Natural killer cell treated with Interleukin-12 subunit alpha and Interleukin-12 subunit beta and Interleukin-15 and Interleukin-18, amount 100 ng/mL, for 72 hours (primary cell): ENCODE data around the gene BET1L. TPM values are rescaled to one million over a fixed set of nuclear protein-coding genes. Genes with fewer than 3 reads are reported as not detected.
A peak's percentile ranks its signal among the peaks of the same experiment; 100 is the strongest.

Experiments used
- ATAC-seq, 2 donors: fragments of 150-1000 bp; cut with Tn5 transposase in 1 of 2; sonication (Bioruptor Pico), chemical (Tn5 transposase) in 1 of 2; 2 replicates each; pipeline ENCODE4 v1.10.0; 2021
- DNase-seq: peaks from one replicate; pipeline ENCODE4 v3.0.0; 2022; ENCODE audit warnings: low spot score
- H3K27ac Mint-ChIP-seq, 2 donors: 1 replicate in 1 of 2; 2 replicates in 1 of 2; pipeline ENCODE4 v1.8.0; 2022; ENCODE audit warnings: mixed read lengths in 2 of 2, mild to moderate bottlenecking in 1 of 2, moderate library complexity in 1 of 2
- H3K27me3 Mint-ChIP-seq, 2 donors: 1 replicate in 1 of 2; 2 replicates in 1 of 2; pipeline ENCODE4 v1.8.0; 2022; ENCODE audit warnings: mixed read lengths in 2 of 2
- H3K36me3 Mint-ChIP-seq: one replicate; pipeline ENCODE4 v1.8.0; 2022; ENCODE audit warnings: mixed read lengths
- H3K4me1 Mint-ChIP-seq, 2 donors: 1 replicate in 1 of 2; 2 replicates in 1 of 2; pipeline ENCODE4 v1.8.0; 2022; ENCODE audit warnings: low read depth in 2 of 2, mixed read lengths in 2 of 2, mild to moderate bottlenecking in 1 of 2
- H3K4me3 Mint-ChIP-seq: one replicate; pipeline ENCODE4 v1.8.0; 2022; ENCODE audit warnings: mixed read lengths
- H3K9me3 Mint-ChIP-seq: 2 replicates; pipeline ENCODE4 v1.8.0; 2022; ENCODE audit warnings: mixed read lengths
- total RNA-seq, 2 donors: library from RNA; stranded (reverse); gene quantifications; one replicate each; pipeline ENCODE4 v1.2.3, GENCODE V29; 2022

Gene BET1L
- total RNA-seq, 2 donors from 2014 or later: 43.6 to 51.4 TPM

DNA sequence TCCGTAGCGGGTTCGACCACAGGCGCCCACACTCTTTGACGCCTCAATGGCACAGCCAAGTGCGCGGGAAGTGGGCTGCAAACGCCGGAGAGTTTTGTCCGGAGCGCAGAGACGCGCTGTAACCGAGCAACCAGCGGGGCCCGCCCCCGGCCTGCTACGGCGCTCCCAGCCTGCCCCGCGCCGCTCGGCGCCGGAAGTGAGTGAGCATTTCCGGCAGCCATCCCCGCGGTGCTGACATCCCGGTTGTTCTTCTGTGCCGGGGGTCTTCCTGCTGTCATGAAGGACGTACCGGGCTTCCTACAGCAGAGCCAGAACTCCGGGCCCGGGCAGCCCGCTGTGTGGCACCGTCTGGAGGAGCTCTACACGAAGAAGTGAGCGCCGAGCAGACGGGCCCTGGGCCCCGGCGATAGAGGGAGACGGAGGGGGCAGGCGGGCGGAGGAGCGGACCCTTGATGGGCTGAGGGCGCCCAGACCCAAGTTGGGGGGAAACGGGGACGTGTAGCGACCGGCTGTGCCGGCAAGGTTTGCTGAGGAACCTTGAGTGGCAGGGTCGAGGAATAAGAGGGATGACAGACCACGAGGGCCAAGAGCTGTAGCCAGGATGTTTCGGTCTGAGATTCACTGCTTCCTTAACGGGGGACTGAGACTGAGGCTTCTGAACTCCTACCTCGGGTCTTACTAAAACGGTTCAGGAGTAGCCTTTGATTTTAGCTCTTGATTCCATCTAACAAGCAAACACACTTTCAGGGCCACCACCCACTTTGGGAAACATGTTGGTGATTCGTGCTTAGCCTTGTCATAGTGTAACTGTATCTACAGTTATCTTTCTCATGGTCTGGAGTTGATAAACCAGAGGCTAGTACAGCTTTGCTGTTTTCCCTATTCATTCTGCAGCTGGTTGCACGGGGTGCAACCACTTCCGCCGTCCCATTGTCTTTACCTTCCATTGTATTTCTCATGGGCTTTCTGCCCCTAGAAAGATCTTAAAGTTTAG is 29.9 kb upstream of the BET1L start, which contains the start of gene PSMD13:
Gene PSMD13, plus strand, starts transcription at position 203 of the 994 bp plus-strand sequence. Its CDS starts 74 bp downstream, at position 277.
- H3K36me3 Mint-ChIP-seq: peaks cover 17% of the 10 kb centered on the region
- ATAC-seq: peak; percentile 92 to 93
- H3K27ac Mint-ChIP-seq: peak within 1 kb of the TSS; percentile 97
- DNase-seq: peak; percentile 95
- peak within 1 kb of the TSS; percentile 96 for H3K4me3 Mint-ChIP-seq
- H3K4me1 Mint-ChIP-seq: peaks cover 30 to 40% of the 10 kb centered on the region in 2 donors
- H3K27me3 Mint-ChIP-seq: no peaks in the 10 kb centered on the region
- no peaks in the 10 kb centered on the region for H3K9me3 Mint-ChIP-seq

DNA sequence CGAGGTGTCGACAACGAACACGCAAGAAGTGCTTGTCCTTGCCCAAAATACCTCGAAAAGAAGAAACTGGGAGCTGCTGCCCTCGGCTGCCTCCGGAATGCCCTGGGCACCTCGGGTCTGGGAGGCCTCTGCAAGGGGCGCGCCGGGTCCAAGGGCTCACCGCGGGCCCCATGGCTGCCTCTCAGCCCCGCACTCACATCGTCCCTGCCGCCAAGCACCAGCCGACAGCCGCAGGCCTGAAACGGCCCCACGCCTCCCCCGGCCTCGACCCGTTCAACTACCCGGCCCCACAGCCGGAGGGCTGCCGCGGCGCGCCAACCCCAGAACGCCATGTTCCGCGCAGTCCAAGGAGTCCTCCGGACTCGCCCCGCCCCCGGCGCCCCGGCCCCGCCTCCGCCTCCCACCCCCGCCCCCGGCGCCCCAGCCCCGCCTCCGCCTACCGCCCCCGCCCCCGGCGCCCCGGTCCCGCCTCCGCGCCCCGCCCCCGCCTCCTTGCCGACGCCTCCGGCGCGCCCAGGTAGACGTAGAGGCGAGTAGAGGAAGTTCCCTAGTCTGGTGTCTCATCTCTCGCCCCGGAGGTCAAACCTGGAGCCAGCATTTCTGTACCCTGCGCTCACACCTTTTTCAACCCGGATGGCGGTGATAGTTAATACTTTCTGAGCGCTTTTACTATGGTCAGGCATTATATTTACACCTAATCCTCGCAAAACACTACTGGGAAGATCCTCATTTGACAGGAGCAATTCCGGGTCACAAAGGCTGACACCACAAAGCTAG is 29.0 kb upstream of the BET1L start, which contains the start of gene SIRT3:
Gene SIRT3, minus strand, starts transcription at position 346 of the 777 bp plus-strand sequence. Its CDS starts 14 bp downstream, at position 332.
- no peaks in the 10 kb centered on the region for H3K27me3 Mint-ChIP-seq
- no peaks in the 10 kb centered on the region for H3K9me3 Mint-ChIP-seq
- peak within 1 kb of the TSS; percentile 97 for H3K27ac Mint-ChIP-seq
- DNase-seq (peak; percentile 88), ATAC-seq (peak; percentile 91 to 92)
- H3K4me1 Mint-ChIP-seq: peaks cover 23 to 31% of the 10 kb centered on the region in 2 donors
- peak within 1 kb of the TSS; percentile 96 for H3K4me3 Mint-ChIP-seq
- H3K36me3 Mint-ChIP-seq: peaks cover 8% of the 10 kb centered on the region

DNA sequence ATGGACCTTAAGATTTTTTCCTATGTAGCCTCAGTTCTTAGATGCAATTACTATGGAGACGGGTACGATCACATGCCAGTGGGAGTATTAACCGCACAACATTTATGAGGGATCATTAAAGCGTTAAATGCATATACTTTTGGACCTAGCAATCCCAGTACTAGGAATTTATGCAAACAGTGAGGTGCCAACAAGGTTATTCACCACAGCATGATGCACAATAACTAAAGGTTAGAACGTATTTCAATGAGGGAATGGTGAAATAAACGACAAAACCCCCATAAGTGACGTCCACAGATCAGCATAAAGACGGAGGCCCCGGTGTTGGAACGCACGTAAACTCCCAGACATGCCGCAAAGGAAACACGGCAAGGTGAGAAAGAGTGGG is 28.4 kb upstream of the BET1L start:
- peak overlapping the region; percentile 97 for H3K27ac Mint-ChIP-seq
- no peaks in the 10 kb centered on the region for H3K9me3 Mint-ChIP-seq
- H3K4me1 Mint-ChIP-seq: peaks cover 23 to 31% of the 10 kb centered on the region in 2 donors
- no peaks in the 10 kb centered on the region for H3K27me3 Mint-ChIP-seq
- DNase-seq (peak; percentile 81), ATAC-seq (peak; percentile 28 to 50)
- H3K4me3 Mint-ChIP-seq: peak overlapping the region; percentile 96
- H3K36me3 Mint-ChIP-seq: peaks cover 7% of the 10 kb centered on the region

DNA sequence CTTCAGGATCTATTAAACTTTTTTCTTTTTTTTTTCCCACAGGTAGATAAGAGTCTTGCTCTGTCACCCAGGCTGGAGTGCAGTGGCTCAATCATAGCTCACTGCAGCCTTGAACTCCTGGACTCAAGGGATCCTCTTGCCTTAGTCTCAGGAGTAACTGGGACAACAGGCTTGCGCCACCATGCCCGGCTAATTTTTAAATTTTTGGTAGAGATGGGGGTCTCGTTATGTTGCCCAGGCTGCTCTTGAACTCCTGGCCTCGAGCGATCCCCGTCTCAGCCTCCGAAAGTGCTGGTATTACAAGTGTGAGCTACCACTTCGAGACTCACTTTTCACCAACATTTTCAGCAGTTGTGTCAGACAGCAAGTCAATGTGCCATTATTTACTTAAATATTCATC is 28.0 kb upstream of the BET1L start:
- DNase-seq (no peak), ATAC-seq (no peak)
- no peaks in the 10 kb centered on the region for H3K27me3 Mint-ChIP-seq
- H3K4me3 Mint-ChIP-seq: peak overlapping the region; percentile 96
- peak overlapping the region; percentile 97 for H3K27ac Mint-ChIP-seq
- H3K4me1 Mint-ChIP-seq: peaks cover 20 to 31% of the 10 kb centered on the region in 2 donors
- H3K36me3 Mint-ChIP-seq: peaks cover 7% of the 10 kb centered on the region
- H3K9me3 Mint-ChIP-seq: no peaks in the 10 kb centered on the region

DNA sequence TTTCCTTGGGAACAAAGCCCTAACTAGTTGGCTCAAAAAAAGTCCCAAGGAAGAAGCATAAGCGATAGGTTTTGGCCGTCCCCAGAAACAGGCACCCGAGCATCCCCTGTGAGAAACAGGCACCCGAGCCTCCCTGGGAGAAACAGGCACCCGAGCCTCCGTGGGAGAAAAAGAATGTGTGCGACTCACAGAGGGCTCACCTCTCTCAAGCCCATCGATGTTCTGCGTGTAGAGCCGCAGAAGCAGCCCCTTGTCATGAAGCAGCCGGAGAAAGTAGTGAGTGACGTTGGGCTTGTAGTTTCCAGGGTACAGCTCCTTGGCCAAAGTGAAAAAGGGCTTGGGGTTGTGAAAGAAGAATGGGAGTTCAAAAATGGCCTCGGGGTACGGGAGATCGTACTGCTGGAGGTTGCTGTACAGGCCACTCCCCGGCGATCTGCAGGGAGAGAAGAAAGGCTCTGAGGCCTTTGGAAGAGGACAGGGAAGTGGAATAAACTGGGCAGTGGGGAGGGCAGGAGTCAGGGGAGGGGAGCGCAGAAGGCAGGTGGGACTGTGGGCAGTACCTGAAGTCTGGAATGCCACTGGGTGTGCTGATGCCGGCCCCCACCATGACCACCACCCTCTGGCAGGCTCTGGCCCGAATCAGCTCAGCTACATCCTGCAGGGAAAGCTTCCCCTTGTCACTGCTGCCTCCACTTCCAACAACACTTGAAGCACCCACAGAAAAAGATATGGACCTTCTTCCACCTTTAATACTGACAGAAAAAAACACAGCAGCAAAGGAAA is 25.8 kb upstream of the BET1L start:
- DNase-seq: no peak
- no peaks in the 10 kb centered on the region for H3K36me3 Mint-ChIP-seq
- H3K27ac Mint-ChIP-seq: peak overlapping the region in 1 of 2 donors; percentile 25
- no peak for ATAC-seq
- no peaks in the 10 kb centered on the region for H3K9me3 Mint-ChIP-seq
- H3K4me1 Mint-ChIP-seq: peaks cover 10 to 11% of the 10 kb centered on the region in 2 donors
- H3K4me3 Mint-ChIP-seq: no peak overlapping the region
- no peaks in the 10 kb centered on the region for H3K27me3 Mint-ChIP-seq

DNA sequence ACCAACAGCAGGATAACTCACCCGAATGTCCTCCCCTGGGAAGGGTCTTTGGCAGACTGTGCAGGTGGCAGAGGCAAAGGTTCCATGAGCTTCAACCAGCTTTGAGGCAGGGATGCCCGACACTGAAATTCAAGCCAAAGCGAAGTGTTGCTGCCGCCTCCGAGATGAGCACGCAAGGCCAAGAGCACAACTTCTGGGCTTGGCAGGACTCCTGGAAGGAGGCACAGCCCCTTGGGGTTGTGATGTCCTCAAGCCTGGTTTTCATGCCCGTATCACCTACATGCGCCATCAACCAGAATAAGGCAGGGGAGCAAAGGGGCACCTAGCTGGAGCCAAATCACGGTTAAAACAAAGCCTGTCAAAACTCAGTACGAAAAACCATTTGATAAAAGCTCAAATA is 23.2 kb upstream of the BET1L start:
- Mint-ChIP-seq H3K36me3 (no peaks in the 10 kb centered on the region), H3K27ac (no peak overlapping the region), H3K4me3 (no peak overlapping the region), H3K9me3 (no peaks in the 10 kb centered on the region), H3K4me1 (peaks cover 2 to 7% of the 10 kb centered on the region in 2 donors), H3K27me3 (no peaks in the 10 kb centered on the region)
- ATAC-seq (no peak), DNase-seq (no peak)

DNA sequence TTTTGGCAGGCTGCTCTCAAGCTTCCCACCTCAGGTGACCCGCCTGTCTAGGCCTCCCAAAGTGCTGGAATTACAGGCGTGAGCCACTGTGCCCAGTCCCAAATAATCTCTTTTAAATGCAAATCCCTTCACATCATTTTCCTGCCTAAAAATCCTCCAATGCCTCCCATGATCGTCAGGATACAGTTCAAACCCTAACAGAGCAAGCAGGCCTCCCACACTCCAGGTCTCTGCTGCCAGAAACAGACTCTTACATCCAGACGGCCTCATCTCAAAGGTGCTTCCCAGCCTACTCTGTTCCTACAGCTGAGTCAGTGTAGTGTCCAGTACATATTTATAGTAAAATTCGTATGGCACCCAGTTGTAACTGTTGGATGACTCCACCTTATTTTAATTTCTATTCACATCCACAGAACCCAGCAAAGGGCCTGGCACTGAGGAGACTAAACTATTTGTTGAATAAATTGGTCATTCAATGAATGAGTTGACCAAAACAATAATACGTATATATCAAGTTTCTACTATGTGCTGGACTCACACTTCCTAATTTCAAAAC is 20.7 kb upstream of the BET1L start:
- no peak overlapping the region for H3K4me3 Mint-ChIP-seq
- no peaks in the 10 kb centered on the region for H3K9me3 Mint-ChIP-seq
- H3K36me3 Mint-ChIP-seq: no peaks in the 10 kb centered on the region
- DNase-seq: no peak
- H3K4me1 Mint-ChIP-seq: peaks cover 0 to 3% of the 10 kb centered on the region in 2 donors
- H3K27ac Mint-ChIP-seq: no peak overlapping the region
- ATAC-seq: no peak
- H3K27me3 Mint-ChIP-seq: no peaks in the 10 kb centered on the region

DNA sequence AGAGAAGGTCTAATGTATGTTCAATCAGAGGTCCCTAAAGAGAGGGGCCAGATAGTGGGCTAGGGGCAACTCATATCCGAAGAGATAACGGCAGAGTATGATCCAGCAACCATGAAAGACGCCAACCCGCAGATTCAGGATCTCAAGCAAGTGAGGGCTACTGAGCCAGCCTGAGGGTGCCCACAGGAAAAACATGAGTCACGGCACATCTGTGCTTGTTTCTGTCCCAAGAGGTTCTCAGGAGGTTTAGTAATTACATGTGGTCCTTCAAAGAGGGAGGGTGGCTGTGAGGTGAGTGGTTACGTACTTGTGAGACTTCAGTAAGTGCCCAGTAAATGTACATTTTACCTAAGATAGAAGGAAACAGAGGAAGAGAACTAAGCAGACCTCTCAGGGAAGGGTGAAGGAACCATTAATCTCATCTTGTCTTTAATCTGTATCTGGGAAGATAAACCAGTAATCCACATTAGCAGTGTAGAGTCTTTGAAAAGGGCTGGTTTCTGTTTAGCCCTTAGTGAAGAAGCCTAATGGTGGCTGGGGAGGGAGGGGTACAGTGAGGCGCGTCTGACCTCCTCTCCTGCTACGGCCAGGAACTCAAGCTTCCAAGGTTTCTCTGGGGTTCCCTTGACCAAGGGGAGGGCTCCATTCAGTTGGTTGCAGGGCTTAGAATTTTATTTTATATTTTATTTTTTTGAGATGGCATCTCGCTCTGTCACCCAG is 18.7 kb upstream of the BET1L start:
- H3K4me1 Mint-ChIP-seq: peaks cover 0 to 6% of the 10 kb centered on the region in 2 donors
- DNase-seq (no peak), ATAC-seq (no peak)
- no peaks in the 10 kb centered on the region for H3K9me3 Mint-ChIP-seq
- H3K36me3 Mint-ChIP-seq: no peaks in the 10 kb centered on the region
- H3K27me3 Mint-ChIP-seq: no peaks in the 10 kb centered on the region
- H3K27ac Mint-ChIP-seq: peak overlapping the region in 1 of 2 donors; percentile 65
- H3K4me3 Mint-ChIP-seq: no peak overlapping the region

DNA sequence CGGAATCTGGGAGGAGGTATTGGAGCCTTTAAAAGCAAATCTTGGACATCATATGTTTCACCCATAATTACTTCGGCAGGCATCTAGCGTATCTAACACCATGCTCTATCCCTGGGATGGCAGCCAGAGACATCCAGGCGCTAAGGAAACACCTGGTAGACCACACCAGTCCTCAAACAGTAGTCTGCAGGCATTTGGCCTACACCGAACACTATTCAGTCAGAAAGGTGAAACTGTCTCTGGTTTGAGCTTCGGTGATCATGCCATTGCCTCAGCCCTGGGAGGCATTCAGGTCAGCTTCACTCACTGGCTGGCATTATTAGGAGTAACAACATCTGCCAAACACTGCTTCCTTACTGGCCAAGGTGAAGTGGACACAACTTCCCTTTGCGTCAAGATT is 17.2 kb upstream of the BET1L start:
- H3K9me3 Mint-ChIP-seq: no peaks in the 10 kb centered on the region
- no peak for ATAC-seq
- H3K36me3 Mint-ChIP-seq: no peaks in the 10 kb centered on the region
- no peak overlapping the region for H3K4me3 Mint-ChIP-seq
- no peak overlapping the region for H3K27ac Mint-ChIP-seq
- peaks cover 0 to 6% of the 10 kb centered on the region in 2 donors for H3K4me1 Mint-ChIP-seq
- H3K27me3 Mint-ChIP-seq: no peaks in the 10 kb centered on the region
- no peak for DNase-seq

DNA sequence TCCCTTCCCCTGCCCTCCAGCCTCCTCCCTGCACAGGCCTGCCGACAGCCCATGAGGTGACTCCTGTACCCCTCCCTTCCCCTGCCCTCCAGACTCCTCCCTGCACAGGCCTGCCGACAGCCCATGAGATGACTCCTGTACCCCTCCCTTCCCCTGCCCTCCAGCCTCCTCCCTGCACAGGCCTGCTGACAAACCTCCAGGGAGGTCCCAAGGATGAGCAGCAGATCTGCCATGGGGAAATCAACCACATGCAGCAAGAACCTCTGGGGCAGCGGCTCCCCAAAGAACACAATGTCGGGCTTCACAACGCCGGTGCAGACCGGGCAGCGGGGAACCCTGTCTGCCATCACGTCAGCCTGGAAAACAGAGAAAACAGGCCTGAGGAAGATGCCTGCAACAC is 16.7 kb upstream of the BET1L start:
- peaks cover 0 to 6% of the 10 kb centered on the region in 2 donors for H3K4me1 Mint-ChIP-seq
- no peaks in the 10 kb centered on the region for H3K9me3 Mint-ChIP-seq
- no peaks in the 10 kb centered on the region for H3K36me3 Mint-ChIP-seq
- no peak overlapping the region for H3K4me3 Mint-ChIP-seq
- ATAC-seq: no peak
- DNase-seq: no peak
- H3K27me3 Mint-ChIP-seq: no peaks in the 10 kb centered on the region
- no peak overlapping the region for H3K27ac Mint-ChIP-seq

DNA sequence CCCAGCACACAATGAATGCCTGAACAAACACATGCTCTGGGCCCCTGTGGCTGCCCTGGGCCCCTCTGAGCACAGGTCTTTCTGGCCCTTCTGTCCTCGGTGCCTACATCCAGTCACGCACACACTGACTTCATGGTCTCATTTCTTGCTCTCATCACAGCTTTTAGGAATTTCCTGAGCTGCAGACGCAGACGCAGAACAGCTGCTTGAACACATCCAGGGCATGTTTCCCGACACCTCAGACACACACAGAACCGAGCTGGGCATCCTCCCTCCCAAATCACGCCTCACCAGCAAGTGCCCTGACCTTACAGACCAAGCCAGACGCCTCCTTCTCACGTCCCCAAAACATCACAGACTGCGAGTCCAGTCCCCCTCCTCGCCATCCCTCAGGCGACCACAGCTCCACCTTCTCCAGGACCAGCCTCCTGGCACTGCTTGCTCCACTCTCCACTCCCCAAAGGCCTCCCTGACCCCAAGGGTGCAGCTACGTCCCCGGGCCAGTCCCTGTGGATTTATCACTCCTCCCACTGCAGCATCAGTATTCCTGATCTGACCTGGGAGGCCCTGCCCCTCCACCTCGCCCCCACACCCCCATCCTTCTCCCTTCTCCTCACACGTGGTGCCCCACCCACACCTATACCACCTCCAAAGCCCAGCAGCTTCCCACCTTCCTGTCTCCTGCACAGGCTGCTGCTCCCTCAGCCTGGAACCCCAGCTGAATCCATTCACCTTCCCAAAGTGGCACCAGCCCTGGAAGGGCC is 16.0 kb upstream of the BET1L start:
- Mint-ChIP-seq H3K27me3 (no peaks in the 10 kb centered on the region), H3K4me3 (no peak overlapping the region), H3K9me3 (no peaks in the 10 kb centered on the region), H3K4me1 (peaks cover under 1 to 6% of the 10 kb centered on the region in 2 donors), H3K27ac (peak overlapping the region in 1 of 2 donors; percentile 57), H3K36me3 (no peaks in the 10 kb centered on the region)
- no peak for DNase-seq
- ATAC-seq: no peak
